ENCODE data around the gene UXS1. TPM values are rescaled to one million over a fixed set of nuclear protein-coding genes. Genes with fewer than 3 reads are reported as not detected.
"Not testable (repeated sequence)": the region's sequence is repeated elsewhere in the genome, so short reads cannot be mapped to it uniquely, and the experiment has no call there.

Gene UXS1
- total RNA-seq = 35.6 TPM

DNA sequence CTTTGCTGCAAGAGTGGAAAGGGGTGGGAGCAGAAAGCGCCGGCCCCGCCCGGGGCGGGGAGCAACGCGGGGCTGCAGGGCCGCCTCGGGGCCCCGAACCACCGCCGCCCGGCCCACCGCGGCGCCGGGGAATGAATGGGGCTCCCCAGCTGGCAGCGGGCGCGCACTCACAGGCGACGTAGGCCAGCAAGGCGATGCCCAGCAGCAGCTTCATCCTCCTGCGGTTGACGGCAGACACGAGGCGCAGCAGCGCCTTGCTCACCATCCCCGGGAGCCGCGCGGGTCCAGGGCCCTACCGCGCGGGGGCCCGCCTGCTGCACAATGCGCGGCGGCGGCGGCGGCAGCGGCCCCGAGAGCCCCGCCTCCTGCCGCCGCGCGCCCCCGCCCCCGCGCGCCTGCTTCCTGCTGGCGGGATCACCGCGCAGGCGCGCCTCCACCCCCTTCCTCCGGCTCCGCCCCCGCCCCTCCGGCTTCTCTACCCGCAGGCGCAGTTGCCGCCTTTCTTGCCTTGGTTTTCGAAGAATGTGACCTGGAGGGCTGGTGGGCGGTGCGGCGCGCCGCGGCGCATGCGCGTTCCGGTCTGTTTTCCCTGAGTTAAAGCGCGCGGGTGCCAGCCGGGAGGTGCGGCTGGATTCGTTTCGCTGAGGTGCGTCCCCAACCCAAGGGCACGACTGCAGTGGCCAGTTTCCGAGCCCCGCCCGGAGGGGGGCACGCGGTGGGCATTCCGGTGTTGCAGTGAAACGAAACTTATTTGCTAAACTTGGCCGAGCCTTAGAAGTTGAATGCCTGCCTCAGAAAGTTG lies at the start of gene UXS1:
Gene UXS1, minus strand, starts transcription at position 325 of the 802 bp plus-strand sequence. Its CDS starts 60 bp downstream, at position 265.
- DNase-seq (ENCODE audit: extremely low spot score in 2 of 2) = peak; percentile 95 to 97
- H3K9me3 ChIP-seq = no peaks in the 10 kb centered on the region
- no peaks in the 10 kb centered on the region for H3K36me3 ChIP-seq
- peak within 1 kb of the TSS; percentile 86 for H3K27ac ChIP-seq
- H3K4me3 ChIP-seq = peak within 1 kb of the TSS; percentile 88 to 93
- peaks cover 26% of the 10 kb centered on the region for H3K4me1 ChIP-seq
- H3K27me3 ChIP-seq = no peaks in the 10 kb centered on the region
- TF ChIP-seq POLR2A (IDR thresholded peaks at IDR 0.05) (peak in 1 of 2 donors; percentile 48), POLR2AphosphoS5 (IDR thresholded peaks at IDR 0.05; ENCODE audit: insufficient read depth in 1 of 2, low read depth in 1 of 2) (peak; percentile 88 to 93)
- TF ChIP-seq, protein P1, sequence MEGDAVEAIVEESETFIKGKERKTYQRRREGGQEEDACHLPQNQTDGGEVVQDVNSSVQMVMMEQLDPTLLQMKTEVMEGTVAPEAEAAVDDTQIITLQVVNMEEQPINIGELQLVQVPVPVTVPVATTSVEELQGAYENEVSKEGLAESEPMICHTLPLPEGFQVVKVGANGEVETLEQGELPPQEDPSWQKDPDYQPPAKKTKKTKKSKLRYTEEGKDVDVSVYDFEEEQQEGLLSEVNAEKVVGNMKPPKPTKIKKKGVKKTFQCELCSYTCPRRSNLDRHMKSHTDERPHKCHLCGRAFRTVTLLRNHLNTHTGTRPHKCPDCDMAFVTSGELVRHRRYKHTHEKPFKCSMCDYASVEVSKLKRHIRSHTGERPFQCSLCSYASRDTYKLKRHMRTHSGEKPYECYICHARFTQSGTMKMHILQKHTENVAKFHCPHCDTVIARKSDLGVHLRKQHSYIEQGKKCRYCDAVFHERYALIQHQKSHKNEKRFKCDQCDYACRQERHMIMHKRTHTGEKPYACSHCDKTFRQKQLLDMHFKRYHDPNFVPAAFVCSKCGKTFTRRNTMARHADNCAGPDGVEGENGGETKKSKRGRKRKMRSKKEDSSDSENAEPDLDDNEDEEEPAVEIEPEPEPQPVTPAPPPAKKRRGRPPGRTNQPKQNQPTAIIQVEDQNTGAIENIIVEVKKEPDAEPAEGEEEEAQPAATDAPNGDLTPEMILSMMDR (IDR thresholded peaks at IDR 0.05) = no peak
- intact Hi-C loops (cut with DNase I) = no loop called here

DNA sequence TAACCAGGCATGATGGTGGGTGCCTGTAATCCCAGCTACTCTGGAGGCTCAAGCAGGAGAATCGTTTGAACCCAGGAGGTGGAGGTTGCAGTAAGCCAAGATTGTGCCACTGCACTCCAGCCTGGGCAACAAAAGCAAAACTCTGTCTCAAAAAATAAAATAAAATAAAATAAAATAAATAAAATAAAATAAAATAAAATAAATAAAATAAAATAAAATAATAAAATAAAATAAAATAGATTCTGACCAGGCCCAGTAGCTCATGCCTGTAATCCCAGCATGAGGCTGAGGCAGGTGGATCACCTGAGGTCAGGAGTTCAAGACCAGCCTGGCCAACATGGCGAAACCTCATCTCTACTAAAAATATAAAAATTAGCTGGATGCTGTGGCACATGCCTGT lies 45.4 kb upstream of the UXS1 start:
- intact Hi-C loops (cut with DNase I); H3K36me3 ChIP-seq; H3K27ac ChIP-seq; DNase-seq (ENCODE audit: extremely low spot score in 2 of 2); H3K9me3 ChIP-seq; H3K27me3 ChIP-seq; H3K4me3 ChIP-seq; H3K4me1 ChIP-seq: not testable (repeated sequence)

DNA sequence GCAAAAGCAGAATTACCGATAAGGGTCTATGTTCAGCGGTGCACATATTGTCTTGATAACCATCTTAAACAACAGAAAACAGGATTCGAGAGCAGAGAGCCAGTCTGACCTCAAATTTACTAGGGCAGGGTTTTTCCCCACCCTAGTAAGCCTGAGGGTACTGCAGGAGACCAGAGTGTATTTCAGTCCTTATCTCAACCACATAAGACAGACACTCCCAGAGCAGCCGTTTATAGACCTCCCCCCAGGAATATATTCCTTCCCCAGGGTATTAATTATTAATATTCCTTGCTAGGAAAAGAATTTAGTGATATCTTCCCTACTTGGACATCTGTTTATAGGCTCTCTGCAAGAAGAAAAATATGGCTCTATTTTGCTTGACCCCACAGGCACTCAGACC lies 41.3 kb upstream of the UXS1 start:
- H3K27ac ChIP-seq; H3K36me3 ChIP-seq; H3K9me3 ChIP-seq; H3K27me3 ChIP-seq; DNase-seq (ENCODE audit: extremely low spot score in 2 of 2); H3K4me1 ChIP-seq; H3K4me3 ChIP-seq; intact Hi-C loops (cut with DNase I): not testable (repeated sequence)

DNA sequence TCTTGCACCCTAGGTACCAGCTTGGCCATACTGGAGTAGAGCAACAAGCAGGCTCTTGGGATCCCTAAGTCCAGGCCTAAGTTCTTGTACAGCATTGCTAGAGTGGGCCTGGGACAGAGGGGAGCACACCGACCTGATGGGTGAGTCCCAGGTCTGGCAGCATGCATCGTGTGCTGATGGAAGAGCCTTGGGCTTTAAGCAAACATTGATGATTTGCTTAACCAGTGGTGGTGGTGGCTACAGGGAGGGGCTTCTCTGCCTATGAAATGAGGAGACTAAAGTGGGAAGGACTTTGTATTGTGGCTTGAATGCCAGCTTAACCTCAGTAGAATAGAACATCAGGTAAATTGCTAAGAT lies 39.2 kb upstream of the UXS1 start:
- DNase-seq (ENCODE audit: extremely low spot score in 2 of 2) = no peak
- intact Hi-C loops (cut with DNase I) = no loop called here
- no peak overlapping the region for H3K4me3 ChIP-seq
- no peaks in the 10 kb centered on the region for H3K4me1 ChIP-seq
- no peak overlapping the region for H3K27ac ChIP-seq
- no peaks in the 10 kb centered on the region for H3K36me3 ChIP-seq
- no peaks in the 10 kb centered on the region for H3K27me3 ChIP-seq
- no peak for TF ChIP-seq POLR2A (IDR thresholded peaks at IDR 0.05)
- TF ChIP-seq POLR2AphosphoS5 (IDR thresholded peaks at IDR 0.05; ENCODE audit: insufficient read depth in 1 of 2, low read depth in 1 of 2) = no peak
- TF ChIP-seq, protein P1 (IDR thresholded peaks at IDR 0.05) = no peak
- peaks cover 5% of the 10 kb centered on the region for H3K9me3 ChIP-seq

DNA sequence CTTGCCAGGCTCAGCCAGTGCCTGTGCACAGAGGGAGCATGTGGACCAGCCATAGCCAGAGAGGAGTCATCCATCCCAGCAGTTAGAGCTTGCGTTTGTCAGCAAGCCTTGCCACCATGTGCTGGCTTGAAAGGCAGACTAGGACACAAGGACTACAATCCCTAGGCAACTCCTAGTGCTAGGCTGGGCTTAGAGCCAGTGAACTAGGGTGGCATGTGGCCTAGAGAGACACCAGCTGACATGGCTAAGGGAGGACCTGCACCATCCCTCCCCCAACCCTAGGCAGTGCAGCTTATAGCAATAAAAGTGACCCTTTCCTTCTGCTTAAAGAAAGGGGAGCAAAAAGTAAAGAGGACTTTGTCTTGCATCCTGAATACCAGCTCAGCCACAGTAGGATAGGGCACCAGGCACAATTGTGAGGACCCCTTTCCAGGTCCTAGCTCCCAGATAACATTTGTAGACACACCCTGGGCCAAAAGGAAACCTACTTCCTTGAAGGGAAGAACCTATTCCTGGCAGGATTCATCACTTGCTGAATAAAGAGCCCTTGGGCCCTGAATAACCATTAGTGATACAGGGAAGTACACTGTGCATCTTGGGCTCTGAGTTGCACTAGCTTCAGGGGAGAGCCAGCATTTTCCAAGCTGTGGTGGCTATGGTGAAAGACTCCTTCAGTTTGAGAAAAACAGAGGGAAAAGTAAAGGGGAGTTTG lies 38.7 kb upstream of the UXS1 start:
- Histone ChIP-seq H3K36me3 (no peaks in the 10 kb centered on the region), H3K9me3 (peaks cover 5% of the 10 kb centered on the region), H3K4me1 (no peaks in the 10 kb centered on the region), H3K27ac (no peak overlapping the region), H3K27me3 (no peaks in the 10 kb centered on the region), H3K4me3 (no peak overlapping the region)
- no peak for DNase-seq (ENCODE audit: extremely low spot score in 2 of 2)
- intact Hi-C loops (cut with DNase I) = no loop called here
- TF ChIP-seq POLR2A (IDR thresholded peaks at IDR 0.05) (no peak), POLR2AphosphoS5 (IDR thresholded peaks at IDR 0.05; ENCODE audit: insufficient read depth in 1 of 2, low read depth in 1 of 2) (no peak)
- TF ChIP-seq, protein P1 (IDR thresholded peaks at IDR 0.05) = no peak

DNA sequence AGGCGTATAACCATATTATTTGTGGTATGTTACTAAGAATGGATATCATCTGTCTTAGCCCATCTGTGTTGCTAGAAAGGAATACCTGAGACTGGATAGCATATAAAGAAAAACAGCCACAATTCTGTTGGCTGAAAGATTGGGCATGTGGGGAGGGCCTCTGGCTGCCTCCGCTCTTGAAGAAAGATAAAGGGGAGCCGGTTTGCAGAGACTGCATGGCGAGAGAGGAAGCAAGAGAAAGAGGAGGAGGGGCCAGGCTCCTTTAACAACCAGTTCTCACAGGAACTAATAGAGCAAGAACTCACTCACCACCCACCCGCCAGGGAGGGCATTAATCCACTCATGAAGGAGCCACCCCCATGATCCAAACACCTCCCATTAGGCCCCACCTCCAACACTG lies 29.2 kb upstream of the UXS1 start:
- Histone ChIP-seq H3K4me1 (no peaks in the 10 kb centered on the region), H3K27ac (no peak overlapping the region), H3K9me3 (no peaks in the 10 kb centered on the region), H3K27me3 (no peaks in the 10 kb centered on the region), H3K36me3 (no peaks in the 10 kb centered on the region), H3K4me3 (no peak overlapping the region)
- no peak for DNase-seq (ENCODE audit: extremely low spot score in 2 of 2)
- TF ChIP-seq, protein P1 (IDR thresholded peaks at IDR 0.05) = no peak
- no peak for TF ChIP-seq POLR2A (IDR thresholded peaks at IDR 0.05)
- TF ChIP-seq POLR2AphosphoS5 (IDR thresholded peaks at IDR 0.05; ENCODE audit: insufficient read depth in 1 of 2, low read depth in 1 of 2) = no peak
- intact Hi-C loops (cut with DNase I) = no loop called here

DNA sequence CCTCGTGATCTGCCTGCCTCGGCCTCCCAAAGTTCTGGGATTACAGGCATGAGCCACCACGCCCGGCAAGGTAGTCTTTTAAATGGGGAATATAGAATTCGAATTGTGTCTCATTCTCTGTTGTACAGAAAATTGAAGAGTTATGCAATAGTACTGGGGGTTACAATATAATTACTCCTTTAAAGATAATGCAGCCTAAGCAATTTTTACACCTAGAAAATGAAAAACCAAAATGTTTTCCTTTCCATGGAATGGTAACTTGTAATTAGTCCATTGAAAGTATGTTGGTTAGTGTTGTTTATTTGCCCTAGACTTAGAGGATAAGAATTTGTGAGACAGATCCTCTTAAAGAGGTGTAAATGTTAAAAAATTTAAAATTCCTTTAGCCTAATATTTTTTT lies 28.0 kb upstream of the UXS1 start:
- H3K36me3 ChIP-seq; H3K4me3 ChIP-seq; H3K4me1 ChIP-seq; intact Hi-C loops (cut with DNase I); H3K27me3 ChIP-seq; H3K9me3 ChIP-seq; DNase-seq (ENCODE audit: extremely low spot score in 2 of 2); H3K27ac ChIP-seq: not testable (repeated sequence)
